Measurements from ENCODE around the gene CEP78.
A peak's percentile ranks its signal among the peaks of the same experiment; 100 is the strongest.
"Not testable (repeated sequence)": the region's sequence is repeated elsewhere in the genome, so short reads cannot be mapped to it uniquely, and the experiment has no call there.

The CEP78 gene, protein sequence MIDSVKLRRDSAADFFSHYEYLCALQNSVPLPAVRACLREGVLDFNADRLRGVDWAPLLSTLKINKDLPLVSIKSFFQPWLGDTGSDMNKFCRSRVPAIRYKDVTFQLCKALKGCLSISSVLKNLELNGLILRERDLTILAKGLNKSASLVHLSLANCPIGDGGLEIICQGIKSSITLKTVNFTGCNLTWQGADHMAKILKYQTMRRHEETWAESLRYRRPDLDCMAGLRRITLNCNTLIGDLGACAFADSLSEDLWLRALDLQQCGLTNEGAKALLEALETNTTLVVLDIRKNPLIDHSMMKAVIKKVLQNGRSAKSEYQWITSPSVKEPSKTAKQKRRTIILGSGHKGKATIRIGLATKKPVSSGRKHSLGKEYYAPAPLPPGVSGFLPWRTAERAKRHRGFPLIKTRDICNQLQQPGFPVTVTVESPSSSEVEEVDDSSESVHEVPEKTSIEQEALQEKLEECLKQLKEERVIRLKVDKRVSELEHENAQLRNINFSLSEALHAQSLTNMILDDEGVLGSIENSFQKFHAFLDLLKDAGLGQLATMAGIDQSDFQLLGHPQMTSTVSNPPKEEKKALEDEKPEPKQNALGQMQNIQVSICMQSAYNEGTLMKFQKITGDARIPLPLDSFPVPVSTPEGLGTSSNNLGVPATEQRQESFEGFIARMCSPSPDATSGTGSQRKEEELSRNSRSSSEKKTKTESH

DNA sequence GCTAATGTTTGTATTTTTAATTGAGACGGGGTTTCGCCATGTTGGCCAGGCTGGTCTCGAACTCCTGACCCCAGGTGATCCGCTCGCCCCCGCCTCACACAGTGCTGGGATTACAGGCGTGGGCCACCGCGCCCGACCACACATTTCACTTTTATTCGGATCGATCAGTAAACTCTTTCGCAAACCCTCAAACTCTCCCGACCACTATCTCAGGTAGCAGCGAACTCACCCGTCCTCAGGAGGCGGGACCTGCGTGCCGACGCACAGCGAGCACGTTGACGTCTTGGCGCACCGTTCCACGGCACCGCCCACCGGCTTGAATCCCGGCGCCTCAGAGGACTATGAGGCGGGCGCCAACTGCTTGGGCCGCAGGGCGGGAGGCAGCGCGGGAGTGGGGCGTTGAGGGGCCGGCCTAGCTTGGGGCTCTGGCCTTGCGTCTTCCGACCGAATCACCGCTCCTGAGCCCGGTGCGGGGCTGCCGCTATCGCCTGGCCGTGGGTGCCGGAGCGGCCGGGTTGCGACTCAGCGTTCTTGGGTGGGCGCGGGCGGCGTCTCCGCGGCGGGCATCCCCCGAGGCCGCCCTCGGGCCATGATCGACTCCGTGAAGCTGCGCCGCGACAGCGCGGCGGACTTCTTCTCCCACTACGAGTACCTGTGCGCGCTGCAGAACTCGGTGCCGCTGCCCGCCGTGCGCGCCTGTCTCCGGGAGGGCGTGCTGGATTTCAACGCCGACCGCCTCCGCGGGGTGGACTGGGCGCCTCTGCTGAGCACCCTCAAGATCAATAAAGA is at the start of gene CEP78:
CEP78 (plus strand) TSS at position 314 of the 789 bp plus-strand sequence; CDS start at position 590, 276 bp downstream.
- DNase-seq (ENCODE audit: low read depth) = peak; percentile 74

DNA sequence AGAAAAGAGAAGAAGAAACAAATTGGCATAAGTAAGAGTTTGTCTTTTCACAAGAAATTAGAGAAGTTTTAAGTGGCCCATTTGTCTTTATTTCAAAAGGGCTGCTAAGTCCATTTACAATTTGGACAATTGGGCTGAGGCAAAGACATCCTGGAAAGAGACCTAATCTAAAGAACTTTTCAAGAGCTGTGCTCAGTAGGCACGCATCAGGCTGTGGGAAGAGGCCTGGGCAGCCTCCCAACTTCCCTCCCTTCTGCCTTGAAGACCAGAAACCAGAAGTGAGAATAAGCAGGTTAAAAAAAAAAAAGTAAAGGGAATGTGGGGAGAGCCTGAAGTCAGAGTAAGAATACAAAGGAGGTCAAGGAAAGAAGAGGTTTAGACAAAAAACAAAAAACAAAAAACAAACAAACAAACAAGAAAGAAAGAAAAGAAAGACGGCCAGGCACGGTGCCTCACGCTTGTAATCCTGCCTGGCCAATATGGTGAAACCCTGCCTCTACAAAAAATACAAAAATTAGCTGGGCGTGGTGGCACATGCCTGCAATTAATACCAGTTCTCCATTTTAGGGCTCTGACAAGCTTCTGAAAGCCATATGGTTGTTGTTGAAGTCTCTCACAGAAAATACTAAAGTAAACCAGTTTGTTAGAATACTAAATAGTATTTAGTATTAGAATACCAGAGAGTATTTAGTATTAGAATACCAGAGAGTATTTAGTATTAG is 48.0 kb upstream of the CEP78 start:
- DNase-seq (ENCODE audit: low read depth) = no peak

DNA sequence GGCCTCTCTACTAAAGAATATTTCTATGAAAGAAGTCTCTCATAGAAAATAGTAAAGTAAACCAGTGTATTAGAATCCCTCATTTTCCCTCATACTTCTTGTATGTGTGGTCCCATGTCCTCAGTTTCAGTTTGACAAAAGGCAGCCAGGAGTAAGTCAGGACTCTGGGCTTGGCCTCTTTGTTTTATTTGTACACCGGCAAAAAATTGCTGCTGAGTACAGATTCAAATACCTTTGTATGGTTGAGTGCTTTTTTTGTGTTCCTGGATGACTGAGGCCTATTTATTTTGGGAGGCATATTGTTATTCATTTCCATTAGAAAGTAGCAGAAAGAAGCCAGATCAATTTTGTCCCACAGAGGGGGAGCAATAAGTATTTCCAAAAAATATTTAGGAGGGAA is 47.3 kb upstream of the CEP78 start:
- no peak for DNase-seq (ENCODE audit: low read depth)

DNA sequence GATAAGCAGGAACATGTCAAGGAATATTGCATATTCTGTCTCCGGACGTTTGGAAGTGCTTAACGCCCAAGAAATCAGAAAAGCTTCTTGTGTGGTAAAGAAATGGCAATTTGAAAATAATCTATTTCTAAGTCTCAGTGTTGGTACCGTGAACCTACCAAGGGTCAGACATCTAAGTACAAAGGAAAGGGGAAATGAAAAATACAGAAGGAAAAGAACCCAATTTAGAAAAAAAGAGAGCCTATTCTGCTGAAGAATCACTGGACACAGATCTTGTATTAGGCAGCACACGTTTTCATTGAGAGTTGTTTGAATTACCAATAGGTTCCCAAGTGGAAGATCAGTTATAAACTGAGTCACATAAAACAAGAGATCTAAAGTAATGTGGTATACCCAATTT is 46.9 kb upstream of the CEP78 start:
- no peak for DNase-seq (ENCODE audit: low read depth)

DNA sequence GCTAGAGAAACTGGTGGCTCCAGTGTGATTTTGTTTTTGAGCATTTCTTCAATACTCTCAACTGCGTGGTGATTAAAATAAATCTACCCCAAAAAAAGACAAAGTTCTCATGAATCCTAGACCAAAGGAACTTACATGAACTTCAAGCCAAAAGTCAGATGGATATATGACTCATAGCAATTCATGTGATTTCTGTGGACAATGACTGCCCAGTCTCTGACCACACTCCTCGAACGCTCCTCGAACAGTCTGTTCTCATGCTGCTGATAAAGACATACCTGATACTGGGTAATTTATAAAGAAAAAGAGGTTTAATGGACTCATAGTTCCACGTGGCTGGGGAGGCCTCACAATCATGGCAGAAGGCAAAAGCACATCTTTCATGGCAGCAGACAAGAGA is 46.4 kb upstream of the CEP78 start:
- peak; percentile 17 for DNase-seq (ENCODE audit: low read depth)

DNA sequence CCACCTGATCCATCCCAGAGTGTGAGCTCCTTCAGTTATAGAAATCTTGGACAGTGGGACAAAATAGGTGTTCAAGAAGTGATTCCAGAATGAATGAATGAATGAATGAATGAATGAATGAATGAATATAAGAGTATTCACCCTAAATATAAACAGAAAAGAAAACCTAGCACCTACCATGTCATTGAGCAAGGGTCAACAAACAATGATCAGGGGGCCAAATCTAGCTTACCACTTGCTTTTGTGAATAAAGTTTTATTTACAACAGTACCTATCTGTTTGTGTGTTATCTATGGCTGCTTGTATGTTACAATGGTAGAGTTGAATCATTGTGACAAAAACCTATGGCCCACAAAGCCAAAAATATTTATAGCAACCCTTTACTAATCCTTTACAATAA is 43.9 kb upstream of the CEP78 start:
- DNase-seq (ENCODE audit: low read depth) = no peak

DNA sequence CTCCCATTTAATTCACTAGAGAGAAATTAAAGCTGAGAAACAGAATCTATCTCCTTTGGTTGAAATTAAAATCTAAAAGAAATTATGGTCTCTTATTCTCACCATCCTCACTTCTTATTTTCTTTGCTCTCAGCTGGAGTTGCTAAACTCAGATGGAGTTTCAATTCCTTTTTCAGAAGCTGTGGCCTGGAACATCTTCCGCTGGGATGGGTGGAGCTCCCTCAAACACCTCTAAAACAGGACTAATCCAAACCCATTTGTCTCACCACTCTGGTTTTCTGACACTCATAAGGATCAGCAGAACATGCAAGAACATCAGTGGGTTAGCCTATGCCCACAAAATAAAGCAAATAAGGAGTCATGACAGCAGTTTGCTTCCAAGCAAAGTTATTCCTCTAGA is 39.6 kb upstream of the CEP78 start:
- DNase-seq (ENCODE audit: low read depth) = no peak

DNA sequence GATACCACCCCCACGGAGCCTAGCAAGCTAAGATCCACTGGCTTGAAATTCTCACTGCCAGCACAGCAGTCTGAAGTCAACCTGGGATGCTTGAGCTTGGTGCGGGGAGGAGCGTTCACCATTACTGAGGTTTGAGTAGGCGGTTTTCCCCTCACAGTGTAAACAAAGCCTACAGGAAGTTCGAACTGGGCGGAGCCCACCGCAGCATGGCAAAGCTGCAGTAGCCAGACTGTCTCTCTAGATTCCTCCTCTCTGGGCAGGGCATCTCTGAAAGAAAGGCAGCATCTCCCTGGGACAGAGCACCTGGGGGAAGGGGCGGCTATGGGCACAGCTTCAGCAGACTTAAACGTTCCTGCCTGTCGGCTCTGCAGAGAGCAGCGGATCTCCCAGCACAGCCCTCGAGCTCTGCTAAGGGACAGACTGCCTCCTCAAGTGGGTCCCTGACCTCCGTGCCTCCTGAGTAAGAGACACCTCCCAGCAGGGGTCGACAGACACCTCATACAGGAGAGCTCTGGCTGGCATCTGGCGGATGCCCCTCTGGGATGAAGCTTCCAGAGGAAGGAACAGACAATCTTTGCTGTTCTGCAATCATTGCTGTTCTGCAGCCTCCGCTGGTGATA is 34.6 kb upstream of the CEP78 start:
- DNase-seq (ENCODE audit: low read depth) = not testable (repeated sequence)

DNA sequence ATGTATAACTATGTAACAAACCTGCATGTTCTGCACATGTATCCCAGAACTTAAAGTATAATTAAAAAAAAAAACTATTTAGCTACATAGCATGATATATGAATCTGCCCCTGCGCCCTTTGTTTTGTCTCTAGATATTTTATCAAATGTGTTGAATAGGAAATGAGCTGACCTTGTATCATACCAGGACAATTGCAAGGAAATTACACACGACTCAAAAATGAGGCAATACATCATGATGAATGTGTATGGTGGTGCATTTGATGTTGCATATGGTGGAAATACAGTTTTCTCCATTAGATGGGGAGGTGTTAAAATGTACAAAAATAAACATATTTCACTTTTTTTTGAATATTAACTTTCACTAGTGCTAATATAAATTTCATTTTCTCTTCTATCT is 28.6 kb upstream of the CEP78 start:
- DNase-seq (ENCODE audit: low read depth) = no peak

DNA sequence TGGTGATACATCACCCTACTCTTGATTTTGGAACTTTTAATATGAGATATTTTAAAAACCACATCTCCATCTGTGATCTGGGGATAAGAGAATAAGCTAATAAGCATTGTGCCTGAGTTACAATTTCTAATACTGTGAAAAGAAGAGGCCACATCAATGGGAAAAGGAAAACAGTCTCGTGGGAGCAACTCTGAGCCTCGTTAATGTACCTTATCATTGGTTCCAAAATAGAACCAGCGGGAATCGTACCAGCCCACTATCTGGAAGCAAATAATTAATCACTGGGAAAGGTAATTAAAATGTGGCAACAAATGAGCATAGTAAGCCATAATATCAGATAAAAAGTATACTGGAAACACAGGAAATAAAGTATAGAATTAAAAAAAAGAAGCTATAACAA is 28.0 kb upstream of the CEP78 start:
- DNase-seq (ENCODE audit: low read depth) = no peak

DNA sequence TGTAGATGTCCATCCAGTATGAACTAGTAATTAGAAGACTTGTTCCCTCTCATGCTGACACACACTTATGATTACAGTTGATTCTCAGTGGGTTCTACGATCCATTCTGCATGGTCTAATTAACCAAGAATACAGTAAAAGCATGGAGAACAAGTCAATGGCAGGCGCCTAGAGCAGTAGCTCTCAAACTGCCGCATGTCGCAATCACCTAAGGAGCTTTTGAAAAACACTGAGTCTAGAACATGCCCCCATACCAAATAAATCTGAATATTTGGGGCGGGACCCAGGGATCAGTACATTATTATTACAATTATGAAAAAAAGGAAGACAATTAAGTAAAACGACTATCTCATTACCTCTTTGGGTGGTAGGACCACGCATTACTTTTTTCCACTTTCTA is 26.7 kb upstream of the CEP78 start:
- DNase-seq (ENCODE audit: low read depth) = no peak

DNA sequence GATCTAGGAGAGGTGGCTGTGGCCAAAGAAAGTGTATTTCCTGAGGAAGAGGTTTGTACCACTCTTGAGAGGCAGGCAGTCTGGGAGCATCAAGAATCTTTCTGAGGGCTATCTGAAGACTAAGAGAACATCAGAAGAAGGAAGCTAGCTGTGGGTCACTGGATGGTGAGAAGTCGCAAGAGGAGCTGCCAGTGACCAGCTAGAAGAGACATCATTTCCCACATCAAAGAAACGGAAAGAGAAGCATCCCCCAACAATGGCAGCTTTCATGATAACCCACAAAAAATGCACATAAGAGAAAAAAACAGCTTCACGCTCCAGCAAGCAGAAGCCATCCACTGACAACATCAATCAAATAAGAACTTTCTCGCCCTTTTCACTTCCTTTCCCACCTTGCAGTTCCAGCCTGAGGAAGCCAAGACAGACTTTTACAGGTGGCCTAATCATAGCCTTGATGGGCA is 25.0 kb upstream of the CEP78 start:
- DNase-seq (ENCODE audit: low read depth) = no peak

DNA sequence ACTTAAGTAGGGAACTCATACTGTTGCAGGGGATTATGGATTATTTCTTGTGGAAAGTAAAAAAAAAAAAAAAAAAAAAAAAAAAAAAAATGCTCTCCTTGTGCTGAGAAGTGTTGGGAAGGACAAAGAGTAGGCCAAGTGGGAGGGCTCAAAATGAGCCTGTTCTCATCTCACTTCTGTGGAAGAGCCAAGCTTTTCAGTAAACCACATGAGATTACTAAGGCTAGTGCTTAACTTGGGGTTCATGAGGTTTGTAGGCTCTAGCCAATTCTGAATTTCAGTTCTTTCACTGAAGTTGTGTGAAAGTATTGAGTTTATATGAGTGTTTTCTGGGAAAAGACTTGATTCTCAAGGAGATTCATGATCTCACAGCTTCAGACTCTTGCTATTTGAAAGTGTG is 23.0 kb upstream of the CEP78 start:
- DNase-seq (ENCODE audit: low read depth) = no peak

DNA sequence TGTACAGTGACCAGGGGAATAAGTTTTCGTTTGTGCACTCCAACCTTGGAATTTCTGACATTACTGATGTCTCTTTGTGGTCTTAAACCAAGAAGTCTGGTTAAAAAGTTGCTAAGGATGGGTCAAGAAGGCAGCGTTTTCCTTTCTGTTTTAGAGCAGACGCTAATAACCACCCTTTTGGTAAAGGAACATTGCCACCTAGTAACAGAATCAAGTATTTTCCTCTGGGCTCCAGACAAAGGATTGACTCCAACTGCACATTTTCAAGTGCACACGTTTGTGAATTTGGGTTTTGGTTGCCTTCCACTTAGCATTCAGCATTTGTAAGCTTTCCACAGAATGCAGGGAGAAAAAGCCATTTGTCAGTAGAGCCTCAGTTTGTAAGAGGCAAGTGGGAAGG is 22.2 kb upstream of the CEP78 start:
- DNase-seq (ENCODE audit: low read depth) = no peak

DNA sequence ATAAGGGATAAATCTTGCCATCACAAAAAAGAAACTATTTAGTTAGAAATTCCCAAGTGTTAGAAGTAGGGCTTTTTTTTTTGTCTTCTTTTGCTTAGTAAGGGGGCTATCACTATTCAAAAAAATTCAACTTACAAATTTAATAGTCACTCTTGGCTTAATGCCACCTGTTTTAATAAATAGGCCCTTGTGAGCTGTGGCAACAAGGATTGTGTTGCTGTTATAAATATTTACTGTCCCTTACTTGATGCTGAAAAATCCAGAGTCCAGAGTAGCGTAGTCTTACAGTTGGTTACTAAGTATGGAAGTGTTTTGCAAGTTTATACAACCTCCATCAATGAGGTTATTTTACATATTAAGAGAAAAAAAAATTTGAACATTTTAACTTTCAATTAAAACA is 21.4 kb upstream of the CEP78 start:
- DNase-seq (ENCODE audit: low read depth) = no peak

DNA sequence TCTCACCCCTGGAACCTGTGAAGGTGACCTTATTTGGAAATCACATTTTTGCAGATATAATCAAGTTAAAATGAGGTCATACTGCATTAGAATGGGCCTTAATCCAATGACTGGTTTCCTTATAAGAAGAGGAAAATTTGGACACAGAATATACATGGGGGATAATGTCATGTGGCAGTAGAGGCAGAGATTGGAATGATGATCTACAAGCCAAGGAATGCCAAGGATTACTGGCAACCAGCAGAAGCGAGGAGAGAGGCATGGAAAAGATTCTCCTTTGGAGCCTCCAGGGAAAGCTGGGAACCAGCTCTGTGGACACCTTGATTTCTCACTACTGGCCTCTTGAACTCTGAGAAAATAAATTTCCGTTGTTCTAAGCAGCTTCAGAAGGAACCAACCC is 20.2 kb upstream of the CEP78 start:
- no peak for DNase-seq (ENCODE audit: low read depth)

DNA sequence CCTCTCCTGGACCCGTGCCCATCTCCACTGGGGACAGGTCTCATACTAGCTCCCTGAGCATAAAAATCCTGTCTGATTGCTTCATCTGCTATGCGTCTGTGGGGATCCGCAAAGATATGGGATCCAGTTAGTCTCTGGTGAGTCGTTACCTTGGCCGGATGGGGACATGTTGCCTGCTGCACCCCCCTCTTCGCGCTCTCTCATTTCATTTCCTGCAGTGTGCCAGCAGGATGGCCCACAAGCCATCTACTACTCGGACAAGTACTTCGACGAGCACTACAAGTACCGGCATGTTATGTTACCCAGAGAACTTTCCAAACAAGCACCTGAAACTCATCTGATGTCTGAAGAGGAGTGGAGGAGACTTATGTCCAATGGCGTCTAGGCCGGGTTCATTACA is 17.0 kb upstream of the CEP78 start:
- DNase-seq (ENCODE audit: low read depth) = no peak

DNA sequence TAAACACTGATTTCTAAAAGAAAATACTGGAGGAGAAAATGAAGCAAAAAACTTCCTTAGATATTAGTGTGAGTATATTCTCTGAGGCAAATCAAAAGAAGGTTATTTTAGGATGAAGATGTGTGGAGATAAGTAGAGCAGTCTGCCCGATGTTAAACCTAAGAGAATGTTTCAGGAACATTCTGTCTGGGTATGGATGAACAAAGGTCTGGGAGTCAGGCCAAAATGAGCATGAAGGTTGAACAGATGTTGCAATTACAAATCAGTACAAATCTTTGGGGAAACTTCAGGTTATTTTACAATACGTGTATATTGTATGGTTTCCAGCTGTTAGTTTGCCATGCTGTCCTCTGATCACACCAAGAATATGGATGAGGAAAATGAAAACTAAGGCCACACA is 14.4 kb upstream of the CEP78 start:
- DNase-seq (ENCODE audit: low read depth) = no peak

DNA sequence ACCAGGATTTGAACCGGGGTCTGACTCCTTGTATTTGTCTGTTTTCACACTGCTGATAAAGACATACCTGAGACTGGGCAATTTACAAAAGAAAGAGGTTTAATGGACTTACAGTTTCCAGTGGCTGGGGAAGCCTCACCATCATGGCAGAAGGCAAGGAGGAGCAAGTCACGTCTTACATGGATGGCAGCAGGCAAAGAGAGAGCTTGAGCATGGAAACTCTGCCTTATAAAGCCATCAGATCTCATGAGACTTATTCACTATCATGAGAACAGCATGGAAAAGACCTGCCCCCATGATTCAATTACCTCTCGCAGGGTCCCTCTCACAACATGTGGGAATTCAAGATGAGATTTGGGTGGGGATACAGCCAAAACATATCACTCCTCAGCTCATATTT is 14.0 kb upstream of the CEP78 start:
- DNase-seq (ENCODE audit: low read depth) = not testable (repeated sequence)

DNA sequence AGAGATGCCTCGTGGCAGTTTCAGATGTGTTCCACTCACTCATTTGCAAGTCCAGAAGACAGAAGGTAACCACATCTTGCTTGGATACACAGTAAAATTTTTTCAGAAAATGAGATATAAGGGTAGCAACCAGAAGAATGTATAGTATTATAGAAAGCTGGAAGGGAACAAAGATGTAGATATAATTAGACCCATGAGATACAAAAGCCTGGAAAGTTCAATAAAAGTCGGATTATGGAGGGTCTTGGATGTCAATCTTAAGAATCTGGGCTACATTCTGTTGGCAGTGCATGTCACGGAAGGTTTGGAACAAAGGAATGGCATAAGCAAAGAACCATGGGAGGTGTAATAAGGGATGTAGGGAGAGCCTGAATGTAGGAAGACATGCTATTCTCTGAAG is 5.1 kb upstream of the CEP78 start:
- DNase-seq (ENCODE audit: low read depth) = no peak

DNA sequence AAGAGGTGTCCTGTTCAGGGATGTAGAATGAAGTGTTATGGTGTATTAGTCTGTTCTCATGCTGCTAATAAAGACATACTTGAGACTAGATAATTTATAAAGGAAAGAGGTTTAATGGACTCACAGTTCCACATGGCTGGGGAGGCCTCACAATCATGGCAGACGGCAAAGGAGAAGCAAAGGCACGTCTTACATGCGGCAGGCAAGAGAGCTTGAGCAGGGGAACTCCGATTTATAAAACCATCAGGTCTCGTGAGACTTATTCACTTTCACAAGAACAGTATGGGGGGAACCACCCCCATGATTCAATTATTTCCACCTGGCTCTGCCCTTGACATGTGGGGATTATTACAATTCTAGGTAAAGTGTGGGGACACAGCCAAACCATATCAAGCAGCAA is 3.4 kb upstream of the CEP78 start:
- DNase-seq (ENCODE audit: low read depth) = not testable (repeated sequence)

DNA sequence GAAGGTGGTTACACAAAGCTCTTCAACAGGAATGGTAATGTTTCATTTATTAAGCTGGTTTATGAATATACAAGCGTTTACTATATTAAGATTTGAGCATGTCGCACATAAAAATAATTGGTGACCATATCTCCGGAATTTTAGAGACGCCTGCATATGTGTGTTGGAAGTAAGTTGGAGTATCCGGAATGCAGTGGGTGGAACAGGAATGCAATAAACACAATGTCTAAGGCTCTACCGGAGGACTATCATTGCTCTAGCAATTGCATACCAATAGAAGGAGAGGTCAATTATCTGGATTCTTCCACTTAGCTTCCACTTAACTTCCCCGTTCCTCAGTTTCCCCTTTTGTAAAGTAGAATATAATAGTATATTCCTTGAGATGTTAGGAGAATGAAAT is 1.1 kb upstream of the CEP78 start:
- DNase-seq (ENCODE audit: low read depth) = peak; percentile 54
